NCI-H2107 treated with DMSO at 0.1 percent for 48 hours (cell line): ENCODE results near the gene SEMA7A.

Source experiments
- DNase-seq: peaks from one replicate; lab custom pipeline; 2025; ENCODE audit not compliant: unreplicated experiment; lab: John Stamatoyannopoulos, UW

The SEMA7A gene

DNA sequence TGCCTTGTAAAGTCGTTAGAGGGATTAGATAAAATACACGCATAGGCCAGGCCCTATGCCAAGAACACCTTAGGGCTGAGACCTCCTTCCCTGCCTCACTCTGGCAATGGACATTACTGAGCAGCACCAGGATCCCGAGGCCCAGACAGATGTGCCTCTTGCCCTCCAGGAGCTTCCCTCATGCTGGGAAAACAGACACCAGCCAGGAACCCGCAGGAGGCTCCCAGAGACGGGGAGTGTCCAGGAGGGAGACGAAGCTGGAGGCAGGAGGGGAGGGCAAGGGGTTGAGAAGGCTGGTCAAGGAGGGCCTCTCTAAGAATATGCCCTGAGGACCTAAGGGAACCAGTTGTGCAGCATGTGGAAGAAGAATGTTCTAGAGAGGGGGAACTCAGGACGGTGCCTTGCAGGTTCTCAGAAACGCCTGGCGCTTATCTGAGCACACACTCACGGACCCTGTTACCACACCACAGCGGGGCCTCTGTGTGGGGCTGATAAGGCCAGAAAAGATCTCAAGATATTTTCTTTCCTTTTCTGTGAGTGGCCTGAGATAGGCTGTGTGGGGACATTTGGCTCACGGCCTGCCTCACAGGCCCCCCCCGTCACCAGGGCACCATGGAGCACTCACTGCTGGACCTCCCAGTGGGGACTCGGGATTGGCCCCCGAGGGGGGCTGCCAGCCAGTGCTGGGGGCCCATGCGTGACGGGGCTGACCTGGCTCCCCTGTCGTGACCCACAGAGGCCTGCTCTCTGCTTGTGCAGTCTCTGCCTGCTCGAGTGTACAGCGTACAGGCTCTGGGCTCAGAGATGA, 44.3 kb downstream of the SEMA7A start:
- no peak for DNase-seq

DNA sequence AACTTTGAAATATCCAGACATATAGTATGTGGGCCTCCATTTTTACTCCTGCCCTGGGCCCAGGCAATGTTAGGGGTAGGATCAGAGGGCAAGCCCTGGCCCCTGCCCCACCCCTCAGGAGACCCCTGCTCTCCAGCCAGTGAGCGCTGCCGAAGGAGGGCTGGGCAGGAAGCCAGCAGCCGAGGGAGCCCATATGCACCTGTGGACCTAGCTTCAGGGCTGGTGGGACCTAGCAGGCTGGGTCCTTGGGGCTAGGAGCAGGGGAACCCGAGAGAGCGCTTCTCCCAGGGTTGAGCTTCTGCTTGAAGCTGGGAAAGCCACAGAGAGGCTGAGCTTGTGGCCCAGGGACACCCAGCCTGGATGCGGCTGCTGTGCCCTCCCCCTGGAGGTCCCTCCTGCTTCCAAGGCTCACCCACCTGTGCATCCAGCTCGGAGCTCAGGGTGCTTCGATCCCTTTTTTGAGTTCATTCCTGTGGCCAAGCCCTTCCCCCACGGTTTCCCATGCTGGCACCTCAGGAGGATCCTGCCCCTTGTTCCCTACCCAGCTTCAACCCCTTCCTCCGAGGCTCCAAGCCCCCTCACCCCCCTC, 45.3 kb downstream of the SEMA7A start:
- no peak for DNase-seq

DNA sequence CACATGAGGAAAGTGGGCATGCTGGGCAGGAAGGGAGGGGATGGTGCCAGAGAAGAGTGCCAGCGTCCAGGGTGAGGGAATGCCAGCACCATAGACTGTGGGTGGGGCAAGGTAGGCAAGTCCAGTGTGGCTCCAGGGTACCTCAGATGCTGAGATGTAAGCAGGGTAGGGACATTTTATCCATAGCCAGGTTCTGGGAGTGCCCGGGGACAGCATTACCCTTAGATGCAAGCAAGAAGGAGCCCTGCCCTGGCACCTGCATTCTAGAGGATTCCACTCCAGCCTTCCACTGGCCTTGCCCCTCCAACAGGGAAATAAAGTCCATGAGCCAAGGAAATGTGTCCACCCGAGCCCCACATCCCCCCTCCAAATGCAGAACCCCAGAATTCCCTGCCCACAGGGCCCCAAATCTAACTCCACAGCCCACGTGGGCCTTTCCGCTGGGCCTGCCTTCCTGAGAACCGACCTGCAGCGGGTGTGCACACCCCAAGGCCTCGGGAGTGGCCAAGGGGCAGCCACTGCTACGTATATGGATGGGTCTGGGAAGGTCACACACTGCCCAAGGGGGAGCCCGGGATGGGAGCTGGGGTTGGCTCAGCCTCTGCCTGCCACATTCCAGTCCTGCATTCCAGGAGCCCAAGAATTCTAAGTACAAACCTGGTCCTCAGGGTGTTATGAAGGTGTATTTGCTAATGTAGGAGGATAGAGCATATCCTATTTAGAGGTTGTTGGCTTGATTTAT, 46.0 kb downstream of the SEMA7A start:
- no peak for DNase-seq

DNA sequence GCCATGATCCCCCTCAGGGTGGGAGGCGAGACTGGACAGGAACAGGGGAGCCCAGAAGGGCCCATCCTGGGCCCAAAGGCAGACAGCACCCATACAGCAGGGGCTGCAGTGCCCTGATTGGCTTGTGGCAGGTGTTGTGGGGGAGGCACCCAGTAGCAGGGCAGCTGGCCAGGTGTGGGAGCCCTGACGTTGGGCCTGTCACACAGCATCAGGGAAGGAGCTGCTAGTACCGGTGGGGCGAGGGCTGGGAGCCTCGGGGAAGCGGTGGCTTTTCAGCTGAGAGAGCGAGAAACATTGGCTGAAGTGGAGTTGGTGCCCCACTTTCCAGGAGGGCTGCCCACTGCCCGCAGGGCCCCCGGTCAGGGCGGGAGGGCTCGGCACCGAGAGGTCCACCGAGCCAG, 46.6 kb downstream of the SEMA7A start:
- no peak for DNase-seq

DNA sequence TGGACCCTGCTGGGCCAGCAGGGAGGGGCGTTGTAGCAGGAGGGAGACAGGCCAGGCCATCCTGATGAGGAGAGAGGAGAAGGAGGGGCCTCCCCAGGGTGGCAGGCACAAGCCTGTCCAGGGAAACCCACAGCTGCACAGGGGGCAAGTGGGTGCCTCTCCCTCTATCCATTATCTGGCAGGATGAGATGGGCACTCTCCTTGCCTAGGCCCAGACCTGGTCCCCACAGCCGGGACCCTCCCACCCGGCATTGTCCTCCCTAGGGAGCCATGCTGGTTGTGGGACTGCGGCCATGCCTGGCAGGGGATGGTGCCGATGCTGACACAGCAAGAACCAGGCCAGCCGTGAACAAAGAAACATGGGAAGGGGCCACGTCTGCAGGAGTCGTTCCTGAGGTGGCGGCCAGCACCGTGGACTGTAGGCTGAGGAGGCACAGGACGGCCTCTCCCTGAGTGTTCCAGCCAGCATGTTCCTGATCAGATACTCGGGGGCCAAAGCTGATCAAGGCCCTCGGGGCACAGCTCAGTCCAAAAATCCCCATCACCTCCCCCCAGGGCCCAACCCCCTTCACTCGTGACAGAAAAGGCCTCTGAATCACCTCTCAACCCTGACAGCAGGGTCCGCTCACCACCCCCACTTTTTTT, 47.1 kb downstream of the SEMA7A start:
- DNase-seq = no peak

DNA sequence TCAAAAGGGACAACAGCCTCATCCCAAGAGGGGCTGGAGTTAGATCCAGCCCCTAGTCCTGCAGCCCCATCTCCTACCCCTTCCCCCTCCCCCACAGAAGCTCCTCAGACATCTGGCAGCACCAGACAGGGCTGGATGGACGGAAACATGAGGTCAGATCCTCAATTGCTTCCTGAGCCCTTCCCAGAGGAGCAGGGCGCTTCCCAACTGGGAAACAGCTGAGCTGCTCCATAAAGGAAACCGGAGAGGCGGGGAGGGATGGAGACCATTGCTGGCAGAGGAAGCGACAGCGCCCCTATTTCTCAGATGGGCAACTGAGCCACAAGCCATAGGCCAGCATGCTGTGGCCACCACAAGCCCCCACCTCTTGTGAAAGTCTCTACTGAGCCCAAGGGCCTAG, 48.0 kb downstream of the SEMA7A start:
- no peak for DNase-seq

DNA sequence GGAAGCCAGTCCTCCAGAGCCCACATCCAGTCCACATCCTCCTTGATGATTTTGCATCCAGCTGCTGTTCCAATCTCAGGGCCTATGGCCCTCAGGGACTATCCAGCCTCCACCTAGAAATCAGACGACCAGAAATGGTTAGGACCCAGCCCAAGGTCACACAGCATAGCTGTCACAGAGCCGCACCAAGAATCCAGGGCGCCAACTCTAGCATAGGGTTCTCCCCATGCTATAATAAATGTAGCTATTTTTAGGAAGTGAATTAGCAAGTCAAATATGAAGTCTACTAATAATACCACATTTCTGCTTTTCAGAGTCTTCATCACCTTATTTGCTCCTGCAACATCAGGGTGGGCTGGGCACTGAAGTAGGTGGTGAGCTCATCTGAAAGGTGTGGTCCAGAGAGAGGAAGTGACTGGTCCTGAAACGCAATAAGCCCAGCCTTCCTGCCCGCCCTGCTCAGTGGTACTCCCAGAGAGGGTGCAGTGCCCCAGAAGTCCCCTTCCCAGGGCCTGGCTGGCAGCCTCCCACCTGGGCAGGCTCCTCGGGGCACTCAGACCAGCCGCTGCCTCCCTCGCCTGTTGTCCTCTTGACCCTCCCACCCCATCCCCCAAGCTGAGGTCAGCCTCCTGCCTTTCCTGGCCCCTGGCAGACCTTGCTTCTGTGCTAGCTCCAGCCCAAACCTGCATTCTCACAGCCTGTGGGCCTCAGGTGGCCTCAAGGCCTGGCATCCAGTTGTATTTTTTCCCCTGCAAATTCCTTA, 48.7 kb downstream of the SEMA7A start:
- no peak for DNase-seq

DNA sequence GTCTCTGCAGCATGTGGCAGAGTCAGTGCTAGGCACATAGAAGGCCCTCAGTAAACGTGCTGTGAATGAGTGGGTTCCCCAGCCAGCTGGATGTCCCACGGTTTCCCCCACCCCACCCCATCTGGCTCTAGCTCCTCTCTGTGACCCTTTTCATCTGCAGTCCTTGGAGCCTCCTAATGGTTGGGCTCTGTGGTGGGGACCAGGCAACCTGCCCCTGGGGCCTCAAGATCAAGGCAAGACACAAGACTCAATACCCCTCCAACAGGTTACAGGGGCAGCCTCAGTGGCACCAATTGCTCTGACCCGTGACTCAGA, 49.2 kb downstream of the SEMA7A start:
- DNase-seq = no peak

DNA sequence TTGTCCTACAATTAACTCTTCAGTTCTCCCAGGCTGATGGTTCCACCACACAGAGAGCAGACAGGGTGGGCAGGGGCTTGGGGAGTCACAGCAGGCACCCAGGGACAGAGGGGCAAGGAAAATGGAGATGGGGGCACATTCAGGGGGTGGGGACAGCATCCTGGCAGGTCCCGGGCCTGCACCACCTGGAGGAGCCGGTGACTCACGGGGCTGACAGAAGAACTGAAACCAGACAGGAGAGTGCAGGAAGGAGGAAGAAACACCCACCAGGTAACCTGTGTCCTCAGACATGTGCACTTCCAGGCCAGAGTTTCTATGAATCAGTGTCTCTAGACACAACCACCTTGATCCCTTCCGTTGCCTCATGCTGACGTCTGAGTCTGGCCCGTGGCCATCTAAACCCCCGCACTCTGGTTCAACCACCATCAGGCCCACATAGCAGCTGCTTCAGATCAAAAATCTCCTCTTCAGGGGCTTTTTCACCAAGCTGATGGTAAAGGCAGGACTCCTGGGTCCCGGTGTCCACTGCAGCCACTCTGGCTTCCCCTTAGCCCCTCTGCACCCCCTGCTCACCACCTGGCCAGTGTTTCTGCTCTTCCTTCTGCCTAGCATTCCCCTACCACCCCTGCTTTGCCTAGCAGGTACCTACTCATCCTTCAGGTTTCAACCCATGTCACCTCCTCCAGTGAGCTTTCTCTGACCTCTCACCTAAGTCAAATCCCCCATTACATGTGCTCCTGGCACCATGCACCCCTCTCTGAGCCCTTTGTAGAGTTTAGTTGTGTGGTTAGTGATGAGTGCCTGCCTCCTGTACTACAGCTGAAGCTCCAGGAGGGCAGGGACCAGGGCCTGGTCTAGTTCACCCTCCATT, 49.8 kb downstream of the SEMA7A start:
- no peak for DNase-seq

DNA sequence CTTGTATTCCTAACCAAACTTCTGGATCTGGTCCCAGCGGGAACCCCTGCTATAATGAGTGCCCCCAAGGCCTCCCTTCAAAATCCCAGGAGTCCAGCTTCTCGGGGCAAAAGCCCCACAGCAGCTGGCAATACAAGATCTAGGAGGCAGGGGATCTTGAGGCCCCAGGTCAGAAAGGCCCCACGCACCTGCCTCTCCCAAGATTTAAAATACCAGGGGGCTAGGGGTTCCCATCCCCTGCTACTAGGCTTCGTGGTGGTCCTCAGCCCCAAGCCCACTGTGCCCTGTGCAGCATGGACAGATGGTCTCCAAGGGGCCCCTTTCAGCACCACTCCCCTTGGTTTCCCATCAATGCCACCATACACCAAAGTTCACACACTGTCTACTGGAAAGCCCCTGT, 50.5 kb downstream of the SEMA7A start:
- DNase-seq = no peak

DNA sequence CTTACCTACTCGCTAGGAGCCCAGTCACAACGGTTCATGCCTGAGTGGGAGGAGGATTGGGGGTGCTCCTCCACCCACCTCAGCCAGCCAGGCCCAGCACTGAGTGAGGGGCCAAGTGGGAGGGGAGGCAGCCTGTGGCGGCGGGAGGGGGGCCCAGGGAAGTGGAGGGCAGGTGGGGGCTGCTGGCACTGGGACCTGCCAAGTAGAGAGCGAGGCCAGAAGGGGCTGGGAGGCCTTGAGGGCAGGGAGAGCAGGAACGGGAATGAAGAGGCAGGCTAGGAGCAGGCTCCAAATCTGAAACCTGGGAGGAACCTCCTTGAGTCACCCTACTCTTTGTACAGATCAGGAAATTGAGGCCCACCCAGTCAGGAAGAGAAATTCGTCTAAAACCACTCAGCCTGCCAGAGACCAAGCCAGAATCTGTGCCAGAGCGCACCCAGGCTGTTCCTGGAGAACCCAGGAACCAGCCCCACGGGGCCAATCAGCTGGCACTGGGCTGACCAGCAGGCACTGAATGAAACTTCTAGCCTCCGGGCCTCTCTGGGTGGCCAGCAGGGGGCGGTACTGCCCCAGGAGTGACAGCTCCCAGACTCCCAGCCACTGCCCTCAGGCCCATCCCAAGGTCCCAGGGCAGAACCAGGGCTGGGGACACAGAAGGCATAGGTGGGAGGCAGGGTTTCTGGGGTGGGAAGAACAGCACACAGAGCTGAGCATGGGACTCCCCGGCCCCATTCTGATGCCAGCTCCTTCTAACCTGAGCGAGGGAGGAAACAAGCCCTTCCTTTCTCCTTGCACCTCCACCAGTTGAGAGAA, 51.5 kb downstream of the SEMA7A start:
- DNase-seq = peak; percentile 25

DNA sequence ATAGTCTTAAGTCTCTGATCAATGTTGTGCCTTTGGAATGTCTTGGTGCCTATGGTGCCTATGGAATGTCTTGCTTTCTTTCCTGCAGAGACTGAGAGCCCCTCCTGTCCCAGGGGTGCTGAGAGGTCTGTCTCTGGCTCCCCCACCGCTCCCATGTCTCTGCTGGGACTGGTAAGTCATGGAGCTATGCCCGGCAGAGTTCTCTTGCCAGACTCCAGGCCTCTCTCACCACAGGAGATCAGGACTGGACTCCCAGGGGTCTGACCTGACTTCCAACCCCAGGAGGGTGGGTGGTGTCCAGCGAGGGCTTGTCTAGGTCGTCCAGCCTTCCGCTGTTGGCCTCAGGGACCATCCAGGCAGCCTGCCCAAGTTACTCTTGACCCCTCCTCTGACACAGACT, 52.3 kb downstream of the SEMA7A start:
- no peak for DNase-seq

DNA sequence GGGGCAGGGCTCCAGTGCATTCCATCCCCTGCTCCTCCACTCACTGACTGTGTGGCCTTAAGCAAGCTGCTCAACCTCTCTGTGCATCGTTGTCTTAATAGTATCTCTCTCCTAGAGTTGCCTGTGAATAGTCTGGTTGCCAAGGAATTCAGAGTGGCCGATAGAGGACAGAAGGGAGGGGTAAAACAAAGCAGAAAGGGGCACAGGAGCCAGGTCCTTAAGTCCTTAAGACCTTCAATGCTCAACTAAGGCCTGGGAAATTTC, 52.6 kb downstream of the SEMA7A start:
- no peak for DNase-seq

DNA sequence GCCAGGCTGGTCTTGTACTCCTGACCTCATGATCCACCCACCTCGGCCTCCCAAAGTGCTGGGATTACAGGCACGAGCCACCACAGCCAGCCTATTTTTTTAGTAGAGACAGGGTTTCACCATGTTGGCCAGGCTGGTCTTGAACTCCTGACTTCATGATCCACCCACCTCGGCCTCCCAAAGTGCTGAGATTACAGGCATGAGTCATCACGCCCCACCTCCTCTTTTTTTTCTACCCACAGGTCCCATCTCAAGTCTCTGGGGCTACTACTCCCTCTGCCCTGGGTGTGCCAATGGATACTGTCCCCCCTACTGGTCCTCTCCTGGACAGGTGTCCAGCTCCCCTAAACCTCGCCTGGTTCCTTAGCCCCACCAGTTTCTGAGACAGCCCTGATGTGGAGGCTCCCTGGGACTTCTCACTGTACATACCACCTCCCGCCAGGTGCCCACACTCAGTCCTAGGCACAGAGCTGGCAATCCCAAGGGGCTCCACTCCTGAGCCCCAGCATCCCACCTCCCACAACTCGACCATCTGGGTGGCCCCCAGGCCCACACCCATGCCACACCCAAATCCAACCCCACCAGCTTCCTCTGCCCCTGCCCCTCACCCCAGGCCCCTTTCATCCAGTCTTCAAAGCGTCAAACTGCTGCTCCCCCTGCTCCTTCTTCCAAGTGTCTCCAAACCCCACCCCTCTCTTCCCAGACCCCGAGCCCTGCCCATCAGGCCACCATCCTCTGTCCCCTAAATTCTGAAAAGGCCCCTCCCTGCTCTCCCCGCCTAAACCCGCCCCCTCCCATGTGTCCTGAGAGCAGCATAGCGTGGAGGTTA, 53.2 kb downstream of the SEMA7A start:
- no peak for DNase-seq

DNA sequence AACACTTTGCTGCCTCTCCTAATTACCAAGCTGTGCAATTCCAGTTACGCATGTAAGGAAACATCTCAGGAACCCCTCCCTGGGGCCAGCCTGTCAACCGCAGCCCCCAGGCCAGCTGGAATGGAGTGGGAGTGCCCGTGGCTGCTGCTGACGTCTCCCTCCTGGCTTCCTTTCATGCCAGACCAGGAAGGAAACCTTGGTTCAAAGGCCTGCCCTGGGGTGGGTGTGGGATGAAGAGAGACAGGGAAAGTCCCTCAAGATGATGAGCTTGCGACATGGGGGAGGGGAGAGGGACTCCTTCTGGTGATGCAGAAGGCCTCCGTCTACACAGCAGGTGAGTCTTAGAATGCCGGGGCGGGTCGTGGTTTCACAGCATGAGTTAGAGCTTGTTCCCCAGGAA, 54.9 kb downstream of the SEMA7A start:
- no peak for DNase-seq

DNA sequence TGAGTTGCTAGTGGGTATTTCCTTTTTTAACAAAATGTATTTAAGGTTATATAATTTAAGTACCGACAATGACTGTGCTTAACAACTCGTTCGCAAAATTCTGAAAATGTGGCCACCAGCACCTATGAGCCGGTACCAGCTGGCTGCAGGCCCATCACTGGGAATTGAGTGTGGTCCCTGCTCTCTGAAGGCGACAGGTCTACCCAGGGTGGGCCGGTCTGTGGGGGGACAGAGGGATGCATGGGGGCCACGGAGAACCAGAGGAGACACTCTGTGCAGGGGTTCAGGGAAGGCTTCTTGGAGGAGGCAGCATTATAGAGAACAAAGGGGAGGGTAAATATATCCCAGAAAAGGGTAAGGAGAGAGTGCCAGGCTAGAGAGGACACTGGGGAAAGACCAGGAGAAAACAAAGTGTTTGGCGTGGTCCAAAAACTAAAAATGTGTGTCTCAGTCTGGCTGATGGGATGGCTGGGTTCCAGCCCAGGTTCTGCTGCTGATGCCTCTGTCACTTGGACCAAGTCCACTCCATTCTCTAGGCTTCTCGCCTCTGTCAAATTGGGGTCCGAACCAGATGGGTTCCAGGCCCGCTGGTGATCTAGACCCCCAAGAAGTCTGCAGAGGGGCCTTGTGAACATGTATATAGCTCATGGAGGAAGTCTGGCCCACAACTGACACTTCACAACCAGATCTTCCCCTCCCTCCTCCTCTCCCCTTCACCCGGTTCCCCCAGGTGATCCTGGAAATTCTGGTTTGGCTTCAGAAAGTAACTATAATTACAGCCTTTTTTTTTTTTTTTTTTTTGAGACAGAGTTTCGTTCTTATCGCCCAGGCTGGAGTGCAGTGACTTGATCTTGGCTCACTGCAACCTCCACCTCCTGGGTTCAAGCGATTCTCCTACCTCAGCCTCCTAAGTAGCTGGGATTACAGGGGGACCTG, 55.7 kb downstream of the SEMA7A start:
- DNase-seq = no peak

DNA sequence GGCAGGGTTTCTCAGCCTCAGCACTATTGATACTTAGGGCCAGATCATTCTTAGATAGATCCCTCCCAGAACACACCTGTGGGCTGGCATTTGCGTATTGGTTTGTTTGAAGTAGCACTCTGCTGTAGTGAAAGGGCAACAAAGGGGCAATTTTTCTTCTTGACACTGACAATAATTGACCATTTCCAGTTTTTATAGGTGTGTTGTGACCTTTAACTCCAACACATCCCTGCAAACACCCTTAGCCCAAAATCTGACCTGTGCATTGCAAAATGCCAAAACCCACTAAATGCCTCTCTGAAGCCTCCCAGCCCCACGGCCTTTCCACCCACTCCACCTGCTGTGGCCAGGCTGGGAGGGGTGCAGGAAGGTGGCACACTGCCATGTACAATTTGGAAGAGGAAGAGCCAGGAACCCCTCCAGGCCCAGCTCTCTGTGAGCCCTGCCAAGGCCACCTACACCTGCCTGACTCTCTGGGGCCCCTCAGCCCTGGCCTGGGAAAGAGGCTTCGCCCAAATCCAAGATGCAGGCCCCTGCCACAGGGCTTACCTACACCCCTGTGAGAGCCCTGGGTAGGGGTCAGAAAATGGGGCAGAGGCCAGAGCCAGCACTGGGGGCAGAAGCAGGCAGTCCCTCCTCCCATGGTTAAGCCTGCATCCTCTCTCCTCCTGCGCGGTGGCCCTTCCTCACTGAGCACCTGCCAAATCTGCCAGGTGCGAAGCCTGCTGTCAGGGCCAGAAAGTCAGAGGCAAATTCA, 56.8 kb downstream of the SEMA7A start:
- no peak for DNase-seq
